OCI-LY3 (cell line): ENCODE results near the gene RPRML.

ENCODE experiments used
- H2AFZ ChIP-seq: fragments of 200-600, 300-600 bp; shearing (Covaris generic); 2 replicates; pipeline ENCODE4 v1.6.0; 2014; ENCODE audit warnings: antibody characterized with exemption, low read depth, low read length
- H3K27ac ChIP-seq: fragments of 200-600, 300-600 bp; sonication (generic); 2 replicates; pipeline ENCODE4 v1.5.1; 2014; ENCODE audit warnings: mild to moderate bottlenecking, low read length, moderate library complexity, mixed read lengths
- H3K27me3 ChIP-seq: fragments of 200-600, 300-600 bp; sonication (generic); 2 replicates; pipeline ENCODE4 v1.6.1; 2014; ENCODE audit warnings: low read depth, low read length, mixed read lengths
- H3K36me3 ChIP-seq: fragments of 200-600, 300-600 bp; sonication (generic); replicated peaks from 2 replicates; pipeline ENCODE3; 2014; ENCODE audit warnings: low read depth, low read length, mixed read lengths
- H3K4me1 ChIP-seq: fragments of 300-600, 200-600 bp; sonication (generic); 2 replicates; pipeline ENCODE4 v1.6.1; 2014; ENCODE audit warnings: low read length, mixed read lengths
- H3K4me2 ChIP-seq: fragments of 200-600, 300-600 bp; sonication (generic); 2 replicates; pipeline ENCODE4 v1.6.1; 2014; ENCODE audit warnings: low read length, mixed read lengths
- H3K4me3 ChIP-seq: fragments of 300-600, 200-600 bp; sonication (generic); 2 replicates; pipeline ENCODE4 v1.5.1; 2014; ENCODE audit warnings: antibody characterized with exemption, mild to moderate bottlenecking, low read length, moderate library complexity
- H3K79me2 ChIP-seq: fragments of 300-600, 200-600 bp; shearing (Covaris generic); 2 replicates; pipeline ENCODE4 v1.6.1; 2014; ENCODE audit warnings: mild to moderate bottlenecking, low read length, mixed read lengths
- H3K9ac ChIP-seq: fragments of 300-600, 200-600 bp; shearing (Covaris generic); 2 replicates; pipeline ENCODE4 v1.6.0; 2014; ENCODE audit warnings: mild to moderate bottlenecking, low read length, moderate library complexity
- H3K9me3 ChIP-seq: fragments of 200-600, 300-600 bp; shearing (Covaris generic); 2 replicates; pipeline ENCODE4 v1.6.1; 2014; ENCODE audit warnings: low read length, mixed read lengths; ENCODE audit not compliant: insufficient read depth
- H4K20me1 ChIP-seq: fragments of 200-600, 300-600 bp; sonication (generic); 2 replicates; pipeline ENCODE4 v1.6.1; 2016; ENCODE audit warnings: low read length, mixed read lengths; ENCODE audit not compliant: insufficient read depth
- EZH2phosphoT487 ChIP-seq: fragments of 200-600 bp; shearing (Covaris generic); IDR thresholded peaks from 2 replicates; pipeline ENCODE4 v1.6.1; 2018; ENCODE audit warnings: antibody characterized with exemption, mixed run types, low read depth
- TF ChIP-seq, protein P1 (sequence below): fragments of 200-600, 300-600 bp; sonication (generic); IDR thresholded peaks from 2 replicates; pipeline ENCODE4 v1.5.1; 2014; ENCODE audit warnings: antibody characterized with exemption, low read length, low read depth

RPRML gene

DNA sequence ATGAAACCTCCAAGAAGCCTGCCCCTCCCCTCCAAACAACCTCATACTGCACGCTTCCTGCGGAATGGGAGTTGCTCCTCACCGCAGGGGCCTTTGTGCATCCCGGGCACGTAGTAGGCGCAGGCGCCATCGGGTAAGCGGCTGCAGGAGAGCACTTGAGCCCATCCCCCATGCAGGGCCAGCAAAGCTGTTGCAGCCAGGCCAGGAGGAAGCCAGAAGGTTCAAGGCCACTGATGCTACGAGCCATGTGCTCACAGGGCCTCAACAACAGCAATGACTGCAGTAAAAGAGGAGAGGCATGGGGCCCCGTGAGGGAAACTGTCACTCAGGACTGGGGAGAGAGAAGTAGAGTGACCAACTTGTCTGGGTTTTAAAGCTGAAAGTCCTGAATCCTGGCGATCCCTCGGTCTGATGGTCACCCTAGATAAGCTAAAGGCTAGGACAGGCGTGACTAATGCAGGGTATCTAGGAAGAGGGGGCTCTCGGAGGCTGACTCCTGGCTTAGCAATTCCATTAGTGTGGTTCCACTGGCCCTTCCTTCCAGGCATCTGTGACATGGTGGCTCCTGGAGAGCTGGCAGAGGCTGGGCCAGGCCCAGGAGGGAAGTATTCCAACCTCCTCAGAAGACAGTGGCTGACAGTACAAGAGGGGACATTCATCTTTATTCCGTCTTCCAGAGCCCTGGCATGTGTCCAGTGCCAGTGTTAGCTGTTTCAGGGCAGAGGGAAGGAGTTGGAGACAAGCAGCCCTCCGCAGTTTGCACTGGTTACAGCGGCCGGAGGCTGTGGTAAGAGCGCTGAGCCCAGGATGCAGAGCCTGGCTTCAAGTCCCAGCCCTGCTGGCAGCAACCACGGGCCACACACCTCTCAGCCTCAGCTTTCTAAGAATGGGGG, 35.3 kb downstream of the RPRML start:
- peaks cover 3% of the 10 kb centered on the region; the same call in 1 of the 2 replicates for H3K27me3 ChIP-seq
- no peak overlapping the region for H2AFZ ChIP-seq
- TF ChIP-seq, protein P1, sequence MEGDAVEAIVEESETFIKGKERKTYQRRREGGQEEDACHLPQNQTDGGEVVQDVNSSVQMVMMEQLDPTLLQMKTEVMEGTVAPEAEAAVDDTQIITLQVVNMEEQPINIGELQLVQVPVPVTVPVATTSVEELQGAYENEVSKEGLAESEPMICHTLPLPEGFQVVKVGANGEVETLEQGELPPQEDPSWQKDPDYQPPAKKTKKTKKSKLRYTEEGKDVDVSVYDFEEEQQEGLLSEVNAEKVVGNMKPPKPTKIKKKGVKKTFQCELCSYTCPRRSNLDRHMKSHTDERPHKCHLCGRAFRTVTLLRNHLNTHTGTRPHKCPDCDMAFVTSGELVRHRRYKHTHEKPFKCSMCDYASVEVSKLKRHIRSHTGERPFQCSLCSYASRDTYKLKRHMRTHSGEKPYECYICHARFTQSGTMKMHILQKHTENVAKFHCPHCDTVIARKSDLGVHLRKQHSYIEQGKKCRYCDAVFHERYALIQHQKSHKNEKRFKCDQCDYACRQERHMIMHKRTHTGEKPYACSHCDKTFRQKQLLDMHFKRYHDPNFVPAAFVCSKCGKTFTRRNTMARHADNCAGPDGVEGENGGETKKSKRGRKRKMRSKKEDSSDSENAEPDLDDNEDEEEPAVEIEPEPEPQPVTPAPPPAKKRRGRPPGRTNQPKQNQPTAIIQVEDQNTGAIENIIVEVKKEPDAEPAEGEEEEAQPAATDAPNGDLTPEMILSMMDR, result no peak
- TF ChIP-seq EZH2phosphoT487, result no peak
- no peaks in the 10 kb centered on the region for H3K9me3 ChIP-seq
- H3K27ac ChIP-seq, result no peak overlapping the region
- H3K4me3 ChIP-seq, result no peak overlapping the region
- H3K4me1 ChIP-seq, result no peaks in the 10 kb centered on the region
- H3K79me2 ChIP-seq, result no peaks in the 10 kb centered on the region
- H3K9ac ChIP-seq, result no peak overlapping the region
- no peaks in the 10 kb centered on the region for H4K20me1 ChIP-seq
- peaks cover 28% of the 10 kb centered on the region for H3K36me3 ChIP-seq
- no peak overlapping the region for H3K4me2 ChIP-seq

DNA sequence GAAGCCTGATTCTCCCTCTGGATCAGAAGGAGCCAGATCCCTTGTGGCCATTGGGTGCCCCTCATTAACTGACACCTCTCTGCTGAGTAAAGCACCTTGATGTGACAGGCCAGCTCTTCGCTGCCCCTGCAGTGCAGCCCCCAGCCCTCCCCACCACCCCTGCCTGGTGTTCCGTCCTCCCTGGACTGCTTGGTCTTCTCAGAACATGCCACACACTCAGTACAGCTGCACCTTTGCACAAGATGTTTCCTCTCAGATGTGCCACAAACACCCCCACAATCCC, 35.9 kb downstream of the RPRML start:
- no peak overlapping the region for H3K9ac ChIP-seq

DNA sequence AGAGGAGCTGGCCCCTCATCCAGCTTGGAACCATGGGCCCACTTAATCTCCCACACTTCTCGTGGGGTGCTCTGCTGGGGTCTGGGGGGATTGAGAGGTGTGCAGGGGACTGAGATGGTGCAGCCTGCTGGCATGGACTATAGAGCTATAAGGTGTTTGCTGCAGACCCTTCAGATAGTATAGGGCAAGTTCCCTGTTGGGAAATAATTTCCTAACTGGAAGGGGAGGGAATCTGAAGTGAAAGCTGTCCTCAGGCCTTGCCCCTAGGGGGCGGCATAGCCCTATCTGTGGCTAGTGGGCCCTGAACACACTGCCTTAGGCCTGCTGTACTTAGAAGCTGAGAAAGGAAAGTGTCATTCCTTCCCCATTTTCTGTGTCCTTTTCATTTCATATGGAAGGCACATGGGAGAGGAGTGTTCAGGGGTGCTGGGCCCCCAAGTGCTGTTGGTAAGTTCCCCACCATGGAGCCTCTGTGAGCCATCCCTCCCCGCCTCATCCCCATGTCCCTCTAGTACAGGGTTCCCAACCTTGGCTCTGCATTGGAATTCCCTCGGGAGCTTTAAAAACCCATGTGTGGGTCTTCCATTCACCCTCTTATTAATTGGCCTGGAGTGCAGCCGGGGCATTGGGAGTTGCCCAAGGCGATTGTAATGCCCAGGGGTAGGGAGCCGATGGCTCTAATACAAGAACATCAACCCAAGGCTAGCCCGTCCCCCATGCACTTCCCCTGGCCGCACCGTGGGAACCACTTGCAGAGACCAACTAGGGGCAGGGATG, 36.4 kb downstream of the RPRML start:
- H3K4me3 ChIP-seq, result no peak overlapping the region
- H3K36me3 ChIP-seq, result peaks cover 37% of the 10 kb centered on the region
- H3K27ac ChIP-seq, result no peak overlapping the region
- no peaks in the 10 kb centered on the region for H3K4me1 ChIP-seq
- TF ChIP-seq EZH2phosphoT487, result no peak
- TF ChIP-seq, protein P1, result peak; percentile 75
- H3K9ac ChIP-seq, result no peak overlapping the region
- H2AFZ ChIP-seq, result no peak overlapping the region
- peaks cover 3% of the 10 kb centered on the region; the same call in 1 of the 2 replicates for H3K27me3 ChIP-seq
- H3K9me3 ChIP-seq, result no peaks in the 10 kb centered on the region
- H4K20me1 ChIP-seq, result no peaks in the 10 kb centered on the region
- no peaks in the 10 kb centered on the region for H3K79me2 ChIP-seq
- H3K4me2 ChIP-seq, result no peak overlapping the region

More for the DNA sequence above, 35.9 kb downstream of the RPRML start:
- Histone ChIP-seq H3K4me1 (no peaks in the 10 kb centered on the region), H3K27me3 (peaks cover 3% of the 10 kb centered on the region; the same call in 1 of the 2 replicates), H3K4me2 (no peak overlapping the region), H3K79me2 (no peaks in the 10 kb centered on the region), H3K27ac (no peak overlapping the region), H2AFZ (no peak overlapping the region), H4K20me1 (no peaks in the 10 kb centered on the region), H3K36me3 (peaks cover 34% of the 10 kb centered on the region), H3K4me3 (no peak overlapping the region), H3K9me3 (no peaks in the 10 kb centered on the region)
- TF ChIP-seq, protein P1, result no peak

DNA sequence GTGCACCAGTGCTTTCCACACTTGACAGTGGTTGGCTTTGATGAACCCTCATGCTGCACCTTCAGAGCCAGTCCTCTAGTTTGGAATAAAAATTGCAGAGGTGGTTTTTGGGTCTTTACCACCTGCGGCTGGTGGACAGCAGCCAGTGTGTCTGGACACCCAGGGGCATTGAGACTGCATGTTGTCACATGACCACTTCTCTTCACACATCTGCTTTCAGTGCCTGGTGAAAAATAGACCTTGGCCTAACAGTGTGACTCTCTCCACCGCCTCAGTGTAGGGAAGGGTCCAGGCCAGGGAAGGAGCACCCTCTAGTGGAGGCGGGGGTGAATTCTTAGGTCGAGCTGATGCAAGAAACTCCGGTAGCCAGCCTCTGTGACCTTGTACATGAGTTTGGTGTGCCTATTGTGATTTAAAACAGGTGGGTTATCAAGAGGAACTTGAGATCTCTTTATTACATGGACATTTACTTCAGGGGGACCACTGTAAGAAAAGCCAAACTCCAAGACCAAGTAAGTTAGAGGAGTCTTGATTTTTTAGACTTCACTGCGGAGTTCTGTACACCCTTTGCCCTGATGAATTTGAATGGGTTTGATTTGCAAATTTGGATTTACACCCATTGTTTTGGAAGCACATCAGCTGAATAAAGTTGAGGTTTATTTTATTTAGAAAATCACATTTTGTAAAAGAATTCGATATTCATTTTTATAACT, 38.2 kb downstream of the RPRML start:
- no peaks in the 10 kb centered on the region for H3K27me3 ChIP-seq
- no peak overlapping the region for H3K4me2 ChIP-seq
- no peak overlapping the region for H3K9ac ChIP-seq
- H3K9me3 ChIP-seq, result no peaks in the 10 kb centered on the region
- no peak overlapping the region for H3K4me3 ChIP-seq
- H4K20me1 ChIP-seq, result no peaks in the 10 kb centered on the region
- H3K4me1 ChIP-seq, result no peaks in the 10 kb centered on the region
- no peak overlapping the region for H2AFZ ChIP-seq
- TF ChIP-seq, protein P1, result peak; percentile 72
- no peak for TF ChIP-seq EZH2phosphoT487
- no peak overlapping the region for H3K27ac ChIP-seq
- H3K79me2 ChIP-seq, result no peaks in the 10 kb centered on the region
- H3K36me3 ChIP-seq, result peaks cover 49% of the 10 kb centered on the region
